GM04503 (cell line): Measurements from ENCODE around the gene SRSF8.
A peak's percentile ranks its signal among the peaks of the same experiment; 100 is the strongest.

Experiments
- DNase-seq: peaks from one replicate; pipeline ENCODE4 v3.0.0-alpha.2; 2012; ENCODE audit warnings: low read depth

SRSF8 gene

DNA sequence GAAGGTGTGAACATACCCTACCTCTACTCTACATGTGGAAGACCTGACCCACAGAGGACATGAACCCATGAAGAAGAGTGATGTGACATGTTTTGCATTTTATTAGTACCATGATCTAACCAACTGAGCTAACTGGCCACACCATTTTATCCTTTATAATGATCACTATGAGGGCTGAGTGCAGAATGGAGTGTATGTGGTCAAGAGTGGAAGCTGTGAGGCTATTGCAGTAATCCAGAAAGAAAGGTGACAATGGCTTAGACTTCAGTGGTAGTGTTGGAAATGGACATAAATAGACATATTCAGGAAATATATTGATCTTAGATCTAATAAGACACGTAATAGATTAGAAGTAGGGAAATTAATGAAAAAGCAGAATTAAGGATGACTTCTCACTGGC is 3.8 kb downstream of the SRSF8 start:
- no peak for DNase-seq

- no peak for DNase-seq
Observed at GRCh38 chr11:95072948-95073347, 6.2 kb downstream of the SRSF8 start.

GRCh38 chr11:95074792-95075563 is 8.3 kb downstream of the SRSF8 start:
- DNase-seq: no peak

- DNase-seq: no peak
Observed at GRCh38 chr11:95076416-95076815, 9.7 kb downstream of the SRSF8 start.

- DNase-seq: no peak
Observed at GRCh38 chr11:95076981-95077380, 10.3 kb downstream of the SRSF8 start.

DNA sequence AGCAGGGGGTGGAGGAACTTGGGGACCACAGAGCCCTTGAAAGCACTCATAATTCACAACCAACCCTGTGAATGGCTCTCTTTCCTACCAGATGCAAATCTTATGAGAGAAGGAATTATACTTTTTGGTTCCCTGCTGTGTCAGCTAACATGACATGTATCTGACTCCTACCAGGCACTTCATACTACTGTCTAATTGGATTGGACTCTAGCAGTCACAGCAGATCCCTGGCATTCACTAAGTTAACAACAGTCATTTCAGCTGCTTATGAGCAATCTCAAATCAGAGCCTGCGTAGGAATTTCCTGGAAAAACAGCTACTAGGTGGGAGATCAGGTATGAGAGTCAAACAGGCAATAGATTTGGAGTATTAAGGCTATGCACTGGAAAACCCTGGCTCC is 11.8 kb downstream of the SRSF8 start:
- no peak for DNase-seq

DNA sequence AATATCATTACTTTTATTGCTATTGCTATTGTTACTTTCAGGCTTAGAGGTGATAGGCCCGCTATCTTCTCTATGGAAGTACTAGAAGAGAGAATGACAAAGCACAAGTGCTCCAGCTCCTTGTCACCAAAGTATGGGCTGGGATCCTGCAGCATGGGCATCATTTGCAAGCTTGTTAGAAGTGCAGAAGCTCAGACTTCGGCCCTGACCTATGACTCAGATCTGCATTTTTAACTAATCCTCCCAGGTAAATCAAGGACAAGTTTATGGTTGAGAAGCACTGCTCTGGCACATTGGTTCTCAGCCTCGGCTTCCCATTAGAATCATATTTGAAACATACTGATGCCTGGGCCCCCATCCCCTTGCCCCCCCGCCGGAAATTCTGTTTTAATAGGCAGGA is 14.3 kb downstream of the SRSF8 start:
- no peak for DNase-seq

GRCh38 chr11:95081412-95081811 is 14.7 kb downstream of the SRSF8 start:
- DNase-seq: no peak

DNA sequence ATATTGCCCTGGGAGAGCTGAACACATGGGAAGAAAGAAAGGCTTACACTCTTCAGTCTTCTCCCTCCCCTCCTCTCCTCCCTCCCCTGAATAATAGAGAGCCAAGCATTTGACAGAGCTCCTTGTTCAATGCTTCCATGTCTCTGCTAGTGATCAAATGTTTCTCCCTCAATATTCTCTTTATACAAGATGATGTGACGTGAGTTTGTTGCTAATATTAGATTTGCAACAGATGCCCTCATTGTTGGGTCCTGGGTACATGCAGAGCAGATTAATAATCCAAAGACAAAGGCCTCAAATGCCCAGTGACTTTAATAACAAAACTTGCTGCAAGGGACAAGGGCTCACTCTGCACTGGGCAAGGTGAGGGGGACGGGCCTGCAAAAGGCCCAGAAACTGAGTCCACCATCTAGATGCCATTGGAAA is 15.9 kb downstream of the SRSF8 start:
- no peak for DNase-seq

DNA sequence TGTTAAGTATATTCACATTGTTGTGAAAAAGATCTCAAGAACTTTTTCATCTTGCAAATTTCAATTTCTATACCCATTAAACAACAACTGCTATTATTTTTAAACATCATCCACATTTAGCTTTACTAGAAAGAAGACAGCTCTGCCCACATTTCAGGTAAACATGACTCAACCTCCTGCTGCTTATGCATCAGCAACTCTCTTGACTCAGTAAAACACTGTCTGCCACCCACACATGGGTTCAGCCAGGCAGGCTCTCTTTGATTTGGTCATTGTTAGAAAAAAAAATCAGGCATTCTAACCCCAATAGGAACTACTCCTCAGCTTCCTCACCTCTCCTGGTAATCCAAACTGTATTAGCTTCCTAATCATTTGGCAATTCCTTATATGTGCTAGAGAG is 17.8 kb downstream of the SRSF8 start:
- DNase-seq: no peak

DNA sequence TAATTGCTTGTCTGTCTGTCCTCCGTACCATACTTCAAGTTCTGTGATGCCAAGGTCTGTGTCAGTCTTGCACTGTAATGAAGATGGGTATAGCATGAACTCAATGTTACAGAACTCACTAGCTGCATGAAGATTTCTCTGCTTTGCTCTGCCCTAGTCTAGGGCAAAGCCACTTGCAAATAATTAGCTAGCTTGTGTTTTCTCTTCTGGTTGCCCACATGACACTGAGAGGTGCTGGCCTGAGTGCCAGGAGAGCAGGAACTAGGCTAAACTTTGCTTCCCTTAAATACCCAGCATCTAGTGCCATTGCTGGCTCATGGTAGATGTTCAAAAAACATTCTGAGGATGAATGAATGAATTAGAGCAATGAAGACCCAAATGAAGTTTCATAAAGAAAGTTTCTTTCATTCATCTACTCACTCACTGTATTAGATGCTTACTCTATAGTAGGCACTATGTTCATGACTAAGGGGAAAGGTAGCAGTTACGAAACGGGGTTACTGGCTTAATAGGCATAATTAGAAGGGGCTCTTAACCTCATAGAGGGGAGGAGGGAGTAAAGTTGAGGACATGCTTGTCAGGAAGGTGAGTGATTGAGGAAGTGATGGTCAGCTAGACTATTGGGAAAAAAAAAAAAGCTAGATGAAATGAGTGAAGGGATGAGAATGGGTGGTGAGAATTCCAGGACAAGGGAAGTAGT is 18.5 kb downstream of the SRSF8 start:
- DNase-seq: no peak

- DNase-seq: no peak
Observed at GRCh38 chr11:95086151-95086550, 19.4 kb downstream of the SRSF8 start.

DNA sequence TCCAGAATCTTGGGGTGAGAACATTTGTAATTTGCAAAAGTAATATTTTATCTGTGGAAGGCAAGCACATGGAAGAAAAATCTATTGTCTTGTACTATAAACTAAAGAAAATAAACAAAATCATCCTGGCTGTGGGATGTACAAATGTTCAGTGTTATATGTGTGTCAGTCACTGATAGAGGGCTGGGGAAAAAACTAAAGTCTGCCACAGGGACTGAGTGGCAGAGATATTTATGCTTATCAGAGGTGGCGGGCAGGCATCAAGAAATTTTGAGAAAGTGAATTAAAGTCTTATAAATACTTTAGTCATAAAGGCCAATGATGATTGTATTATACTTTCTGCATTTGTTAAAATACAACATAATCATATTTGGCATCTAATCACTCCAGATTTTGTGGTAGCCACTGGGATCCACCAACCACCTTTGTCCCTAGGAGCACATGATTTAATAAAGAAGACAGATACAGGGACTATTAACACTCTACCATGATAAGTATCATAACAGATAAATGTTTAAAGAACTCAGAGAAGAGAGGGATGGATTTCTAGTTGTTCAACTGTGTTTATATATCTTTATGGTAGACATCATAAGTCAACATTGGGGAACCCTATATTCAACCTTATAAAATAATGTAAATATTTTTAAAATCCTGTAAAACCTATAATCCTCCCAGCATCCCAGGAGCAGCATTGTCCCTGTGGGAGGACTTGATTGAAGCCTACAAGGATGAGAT is 20.3 kb downstream of the SRSF8 start:
- DNase-seq: no peak

GRCh38 chr11:95088946-95089619 is 22.4 kb downstream of the SRSF8 start:
- DNase-seq: no peak

DNA sequence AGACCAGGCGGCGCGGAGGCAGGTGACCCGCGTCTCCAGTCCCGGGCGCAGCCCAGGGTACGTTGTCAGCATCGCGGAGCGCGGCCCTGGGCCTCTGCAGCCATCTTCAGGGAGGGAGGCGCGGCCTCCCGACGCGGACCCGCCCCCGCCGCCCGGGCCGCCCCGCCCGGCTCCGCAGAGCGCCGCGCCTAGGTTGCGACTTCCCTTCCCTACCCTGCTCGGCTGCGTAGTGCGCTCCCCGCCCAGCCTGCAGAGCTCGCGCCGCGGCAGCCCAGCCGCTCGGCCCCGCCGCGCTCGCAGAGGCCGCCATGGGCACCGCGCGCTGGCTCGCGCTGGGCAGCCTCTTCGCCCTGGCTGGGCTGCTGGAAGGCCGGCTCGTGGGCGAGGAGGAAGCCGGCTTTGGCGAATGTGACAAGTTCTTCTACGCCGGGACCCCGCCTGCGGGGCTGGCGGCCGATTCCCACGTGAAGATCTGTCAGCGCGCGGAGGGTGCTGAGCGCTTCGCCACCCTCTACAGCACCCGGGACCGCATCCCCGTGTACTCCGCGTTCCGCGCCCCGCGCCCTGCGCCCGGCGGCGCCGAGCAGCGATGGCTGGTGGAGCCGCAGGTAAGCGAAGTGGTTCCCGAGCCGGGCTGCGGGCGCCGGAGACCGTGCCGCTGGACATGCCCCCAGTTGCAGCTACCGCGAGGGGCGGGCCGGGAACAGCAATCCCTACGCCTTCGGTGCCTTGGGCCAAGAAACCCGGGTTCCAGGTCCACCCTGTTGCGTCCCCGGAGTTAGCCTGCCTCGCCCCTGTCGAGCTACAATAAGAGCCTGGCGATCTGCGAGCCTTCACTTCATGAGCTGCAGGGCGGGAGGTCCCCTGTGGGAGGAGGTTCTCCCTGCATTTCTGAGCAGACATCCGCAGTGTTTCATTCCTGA is 23.2 kb downstream of the SRSF8 start, which contains the start of gene ENDOD1:
TSS of gene ENDOD1 (plus strand) at position 227 of the 923 bp plus-strand sequence. CDS start at position 309, 82 bp downstream.
- peak; percentile 36 for DNase-seq

DNA sequence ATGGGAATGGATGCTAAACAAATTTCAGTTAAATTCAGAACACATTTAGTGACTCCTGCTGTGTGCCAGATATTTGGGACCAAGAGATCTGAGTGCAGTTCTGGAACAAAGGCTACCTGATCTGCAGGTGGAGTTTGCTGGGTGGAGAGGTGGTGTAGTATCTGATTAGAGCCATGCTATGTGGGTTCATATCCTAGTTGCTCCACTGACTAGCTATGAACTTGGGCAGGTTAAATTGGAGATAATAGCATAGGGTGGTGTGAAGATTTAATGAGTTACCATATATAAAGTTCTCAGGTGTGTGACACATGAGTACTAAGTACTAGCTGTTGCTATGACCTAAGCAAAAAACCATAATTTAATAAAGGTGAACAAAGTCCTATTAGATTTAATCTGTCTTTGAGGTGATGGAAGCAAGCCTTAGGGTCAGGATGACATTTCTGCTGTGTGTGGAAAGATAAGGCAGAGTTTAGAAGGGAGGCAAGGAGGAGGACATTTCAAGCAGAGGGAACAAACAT is 25.0 kb downstream of the SRSF8 start:
- no peak for DNase-seq

DNA sequence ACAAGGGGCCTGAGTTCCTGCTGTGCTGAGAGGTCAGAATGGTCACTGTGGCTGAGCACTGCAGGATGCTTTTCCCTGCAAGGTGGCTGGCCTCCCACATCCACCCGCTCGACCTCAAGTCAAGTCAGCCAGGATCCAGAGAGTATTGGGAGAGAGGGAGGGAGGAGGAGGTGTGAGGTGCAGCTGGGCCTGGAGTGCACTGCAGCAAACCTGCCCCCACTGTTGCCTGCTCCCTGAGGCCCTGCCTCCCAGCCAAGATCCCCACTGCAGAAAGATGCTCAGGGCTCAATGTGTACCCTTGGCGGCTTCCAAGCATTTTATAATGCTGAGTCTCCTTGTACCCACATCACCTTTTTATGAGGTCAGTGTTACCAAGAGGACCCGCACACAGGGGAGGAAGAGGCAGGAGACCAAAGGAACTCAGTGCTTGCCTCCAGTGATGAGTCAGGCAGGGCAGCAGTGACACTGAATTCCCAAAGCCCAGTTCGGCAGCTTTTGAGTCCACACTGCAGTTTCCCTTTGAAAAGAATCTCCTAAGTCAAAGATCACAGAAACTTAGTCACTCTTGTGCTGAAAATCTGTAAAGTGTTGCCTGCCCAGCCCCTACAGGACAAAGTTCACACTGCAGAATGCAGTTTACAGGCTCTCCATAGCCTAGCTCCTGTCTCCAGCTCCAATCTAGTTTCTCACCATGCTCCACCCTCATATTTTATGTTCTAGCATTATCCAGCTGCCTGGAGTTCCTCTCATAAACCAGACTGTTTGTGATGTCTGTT is 26.0 kb downstream of the SRSF8 start:
- DNase-seq: peak; percentile 27

DNA sequence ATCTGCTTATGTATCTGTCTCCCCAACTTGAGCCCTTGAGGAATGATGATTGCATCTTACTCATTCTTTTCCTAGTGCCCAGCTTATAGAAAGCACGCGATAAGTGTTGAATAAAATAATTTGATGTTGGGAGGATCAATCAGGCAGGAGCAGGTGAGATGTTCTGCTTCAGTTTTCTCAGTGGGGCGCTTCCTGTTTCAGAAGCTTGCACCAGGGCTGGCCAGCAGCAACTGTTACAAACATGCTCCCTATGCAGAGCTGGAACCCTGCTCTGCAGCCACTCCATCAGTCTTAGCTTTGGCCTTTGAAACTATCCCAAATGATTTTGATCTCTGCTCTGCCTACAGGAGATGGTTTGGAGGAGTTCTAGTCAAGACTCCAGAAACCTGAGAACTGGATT is 26.8 kb downstream of the SRSF8 start:
- no peak for DNase-seq

GRCh38 chr11:95095858-95096587 is 29.3 kb downstream of the SRSF8 start:
- DNase-seq: peak; percentile 22
